Colonic mucosa (tissue), 4 donors: Measurements from ENCODE around the gene NCAM1. TPM values are rescaled to one million over a fixed set of nuclear protein-coding genes. Genes with fewer than 3 reads are reported as not detected.

Experiments
- DNase-seq: peaks from one replicate; pipeline ENCODE4 v3.0.0-alpha.2; 2020
- H3K27ac ChIP-seq: fragments of 200-600 bp; one replicate; pipeline ENCODE4 v1.8.0; 2021
- H3K27me3 ChIP-seq: fragments of 200-600 bp; one replicate; pipeline ENCODE4 v1.8.0; 2021
- H3K36me3 ChIP-seq: fragments of 200-600 bp; one replicate; pipeline ENCODE4 v1.8.0; 2021
- H3K4me1 ChIP-seq: fragments of 200-600 bp; one replicate; pipeline ENCODE4 v1.8.0; 2021; ENCODE audit warnings: mild to moderate bottlenecking
- H3K4me3 ChIP-seq: fragments of 200-600 bp; one replicate; pipeline ENCODE4 v1.8.0; 2021
- H3K9ac ChIP-seq, 2 donors: one replicate each; pipeline ENCODE4 v1.7.0; 2013; ENCODE audit warnings: control low read depth in 2 of 2, low read depth in 2 of 2, low read length in 2 of 2
- H3K9me3 ChIP-seq: fragments of 200-600 bp; one replicate; pipeline ENCODE4 v1.8.0; 2021
- CTCF ChIP-seq: fragments of 200-600 bp; IDR thresholded peaks from one replicate; pipeline ENCODE4 v1.8.0; 2022; ENCODE audit warnings: antibody characterized with exemption, mild to moderate bottlenecking
- intact Hi-C: fragments of 100-400 bp; cut with DNase I; formaldehyde crosslinking; loops from one replicate; pipeline ENCODE4 v1.14.1; 2022
- total RNA-seq, 2 donors: library from RNA; stranded (reverse); fragmentation: NEBNext Ultra II Directional in 1 of 2; extraction: Animal tissue kit (Norgen Biotek cat#: 25700) in 1 of 2; gene quantifications; one replicate each; pipeline ENCODE4 v1.2.1, GENCODE V29; 2021
- donor health status: healthy.
- donor health status: DM: no; HTN: no; CAD: no.
- donor health status: DM: no; HTN: no; CAD: no.

The NCAM1 gene
- total RNA-seq, 2 donors from 2014 or later: 2.3 to 10.7 TPM

- no peak for DNase-seq
- Histone ChIP-seq H3K36me3 (no peaks in the 10 kb centered on the region), H3K4me3 (no peak overlapping the region), H3K4me1 (no peaks in the 10 kb centered on the region), H3K27ac (no peak overlapping the region), H3K9me3 (no peaks in the 10 kb centered on the region), H3K27me3 (no peaks in the 10 kb centered on the region), H3K9ac (no peak overlapping the region)
- no peak for TF ChIP-seq CTCF
- intact Hi-C loops: loop anchor here (5.0 to 10.0 kb wide), 2 partner anchors 524 to 896 kb away; no protein-coding TSS in a partner anchor
Observed at GRCh38 chr11:113111156-113111555, 149.9 kb downstream of the NCAM1 start.

GRCh38 chr11:113112307-113112706 lies 151.1 kb downstream of the NCAM1 start:
- Histone ChIP-seq H3K9ac (no peak overlapping the region), H3K27ac (no peak overlapping the region), H3K27me3 (no peaks in the 10 kb centered on the region), H3K4me1 (no peaks in the 10 kb centered on the region), H3K9me3 (no peaks in the 10 kb centered on the region), H3K36me3 (no peaks in the 10 kb centered on the region), H3K4me3 (no peak overlapping the region)
- no peak for TF ChIP-seq CTCF
- intact Hi-C loops: loop anchor here (5.0 to 10.0 kb wide), 2 partner anchors 525 to 898 kb away; no protein-coding TSS in a partner anchor
- DNase-seq: no peak

DNA sequence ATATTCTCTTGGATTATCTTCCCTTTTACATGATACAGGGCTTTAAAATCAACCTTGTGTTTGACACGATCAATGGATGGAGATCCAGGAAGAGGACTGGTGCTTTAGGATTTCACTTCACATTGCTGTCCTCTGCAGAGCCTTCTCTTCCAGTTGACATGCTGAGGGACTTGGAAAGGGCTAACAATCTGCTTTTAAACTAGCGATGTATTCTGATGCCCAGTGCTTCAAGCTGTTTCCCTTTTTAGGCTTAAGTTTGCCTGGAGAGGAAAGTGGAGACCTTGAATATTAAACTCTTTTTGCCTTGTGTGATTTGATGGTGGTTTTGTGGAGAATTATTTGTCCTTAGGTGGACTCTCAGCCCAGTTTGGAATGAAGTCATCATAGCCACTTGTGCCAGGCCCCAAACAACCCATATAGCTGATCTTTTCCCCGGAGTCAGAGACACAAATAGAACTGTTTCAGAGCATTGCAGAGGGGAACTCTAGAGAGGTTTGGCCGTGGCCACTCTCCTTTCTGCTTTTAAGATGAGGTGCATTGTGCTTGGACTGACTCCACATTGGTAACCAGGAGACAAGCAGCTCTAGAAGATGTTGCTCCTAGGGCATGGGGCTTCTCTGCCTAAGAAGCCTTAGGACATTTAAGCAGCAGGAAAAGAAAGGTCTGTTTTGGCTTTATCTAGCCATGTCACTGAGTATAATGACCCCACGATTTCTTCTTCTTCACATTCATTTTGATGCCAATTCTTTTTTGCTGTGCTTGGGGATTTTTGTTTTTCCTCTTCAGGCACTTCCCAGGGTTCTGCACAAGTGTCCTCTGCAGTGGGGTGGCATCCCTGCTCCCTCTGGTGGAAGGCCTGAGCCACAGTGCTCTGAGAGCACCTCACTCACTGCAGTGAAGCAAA lies 152.8 kb downstream of the NCAM1 start:
- no peak overlapping the region for H3K4me3 ChIP-seq

GRCh38 chr11:113114705-113115027 lies 153.4 kb downstream of the NCAM1 start:
- no peak for TF ChIP-seq CTCF
- DNase-seq: no peak
- H3K27ac ChIP-seq: no peak overlapping the region
- no peaks in the 10 kb centered on the region for H3K9me3 ChIP-seq
- H3K27me3 ChIP-seq: no peaks in the 10 kb centered on the region
- no peaks in the 10 kb centered on the region for H3K36me3 ChIP-seq
- H3K4me1 ChIP-seq: no peaks in the 10 kb centered on the region
- H3K4me3 ChIP-seq: no peak overlapping the region
- H3K9ac ChIP-seq: no peak overlapping the region
- intact Hi-C loops: loop anchor here (5.0 to 10.0 kb wide), 2 partner anchors 527 to 900 kb away; no protein-coding TSS in a partner anchor

More for the DNA sequence above, 152.8 kb downstream of the NCAM1 start:
- no peak overlapping the region for H3K27ac ChIP-seq
- peak; percentile 51 for TF ChIP-seq CTCF
- intact Hi-C loops: loop anchor here (5.0 to 10.0 kb wide), 2 partner anchors 527 to 899 kb away; no protein-coding TSS in a partner anchor
- DNase-seq: peak; percentile 25
- H3K4me1 ChIP-seq: no peaks in the 10 kb centered on the region
- H3K9ac ChIP-seq: no peak overlapping the region
- H3K27me3 ChIP-seq: no peaks in the 10 kb centered on the region
- H3K9me3 ChIP-seq: no peaks in the 10 kb centered on the region
- no peaks in the 10 kb centered on the region for H3K36me3 ChIP-seq

DNA sequence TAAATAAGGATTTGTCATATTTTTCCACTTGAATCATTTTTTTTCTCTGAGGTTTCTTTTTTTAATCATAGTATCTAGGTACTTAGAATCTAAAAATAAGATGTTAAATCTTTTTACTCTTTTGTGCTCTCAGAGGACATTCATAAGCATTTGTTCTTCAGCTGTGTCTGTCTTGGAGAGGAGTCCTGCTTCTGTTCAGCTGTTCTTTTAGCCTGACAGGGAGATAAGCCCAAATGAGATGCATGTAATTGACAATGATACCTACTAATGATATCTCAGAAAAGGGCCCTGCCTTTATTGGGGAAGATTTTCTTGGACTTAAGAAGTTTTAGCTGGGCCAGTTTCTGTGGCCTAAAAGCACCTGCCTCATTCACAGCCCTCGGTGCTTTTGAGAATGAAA lies 156.9 kb downstream of the NCAM1 start:
- H3K4me1 ChIP-seq: no peaks in the 10 kb centered on the region
- no peak overlapping the region for H3K4me3 ChIP-seq
- H3K9me3 ChIP-seq: no peaks in the 10 kb centered on the region
- no peak overlapping the region for H3K27ac ChIP-seq
- H3K36me3 ChIP-seq: no peaks in the 10 kb centered on the region
- DNase-seq: no peak
- H3K27me3 ChIP-seq: no peaks in the 10 kb centered on the region
- no peak for TF ChIP-seq CTCF
- intact Hi-C loops: loop anchor here (10.0 kb wide), 1 partner anchor 903 kb away; no protein-coding TSS in a partner anchor
- no peak overlapping the region for H3K9ac ChIP-seq
